DND-41 (cell line): ENCODE data around the gene GEMIN7.

Experiments
- EZH2 ChIP-seq: IDR thresholded peaks from 3 replicates; pipeline ENCODE4 v1.6.1; 2012; ENCODE audit warnings: borderline replicate concordance, low read depth, mild to moderate bottlenecking, moderate library complexity, low read length, inconsistent platforms; ENCODE audit not compliant: severe bottlenecking
- TF ChIP-seq, protein P1 (sequence below): IDR thresholded peaks from 2 replicates; pipeline ENCODE4 v1.5.1; 2012; ENCODE audit warnings: borderline replicate concordance, low read length, moderate library complexity, mild to moderate bottlenecking; ENCODE audit not compliant: poor library complexity, severe bottlenecking; ENCODE audit errors: extremely low read depth

DNA sequence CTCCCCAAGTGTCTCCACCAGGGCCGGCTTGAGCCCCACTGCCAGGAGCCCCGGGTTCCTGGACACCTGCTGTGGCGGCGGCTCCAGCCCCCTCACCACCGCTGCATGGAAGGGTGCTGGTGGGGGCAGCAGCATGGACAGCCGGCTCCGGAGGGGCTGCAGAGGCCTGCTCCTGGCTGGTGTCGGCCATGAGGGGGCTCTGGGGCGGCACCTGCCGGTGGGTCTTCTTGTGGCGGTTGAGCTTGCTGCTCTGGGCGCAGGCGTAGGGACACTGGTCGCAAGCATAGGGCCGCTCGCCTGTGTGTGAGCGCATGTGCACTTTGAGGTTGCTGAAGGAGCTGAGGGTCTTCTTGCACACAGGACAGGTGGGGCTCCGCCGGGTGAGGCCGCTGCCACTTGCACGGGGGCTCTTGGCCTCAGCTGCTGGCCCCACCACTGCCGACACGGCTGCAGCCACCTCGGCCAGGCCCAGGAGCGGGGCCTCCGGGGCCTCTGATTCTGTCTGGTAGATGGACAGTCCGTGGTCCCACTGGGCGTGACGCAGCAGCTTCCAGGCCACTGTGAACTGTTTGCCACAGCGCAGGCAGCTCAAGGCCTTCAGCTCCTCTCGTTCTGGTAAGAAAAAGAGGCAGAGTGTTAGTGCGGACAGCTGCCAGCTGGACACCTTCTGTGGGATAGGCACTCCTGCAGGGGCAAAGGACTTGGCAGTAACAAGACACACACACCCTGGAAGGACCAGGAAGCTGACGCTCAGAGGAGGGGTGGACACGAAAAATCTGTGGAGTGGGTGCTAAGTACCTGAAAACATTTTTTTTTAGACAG is 6.9 kb upstream of the GEMIN7 start:
- TF ChIP-seq, protein P1, sequence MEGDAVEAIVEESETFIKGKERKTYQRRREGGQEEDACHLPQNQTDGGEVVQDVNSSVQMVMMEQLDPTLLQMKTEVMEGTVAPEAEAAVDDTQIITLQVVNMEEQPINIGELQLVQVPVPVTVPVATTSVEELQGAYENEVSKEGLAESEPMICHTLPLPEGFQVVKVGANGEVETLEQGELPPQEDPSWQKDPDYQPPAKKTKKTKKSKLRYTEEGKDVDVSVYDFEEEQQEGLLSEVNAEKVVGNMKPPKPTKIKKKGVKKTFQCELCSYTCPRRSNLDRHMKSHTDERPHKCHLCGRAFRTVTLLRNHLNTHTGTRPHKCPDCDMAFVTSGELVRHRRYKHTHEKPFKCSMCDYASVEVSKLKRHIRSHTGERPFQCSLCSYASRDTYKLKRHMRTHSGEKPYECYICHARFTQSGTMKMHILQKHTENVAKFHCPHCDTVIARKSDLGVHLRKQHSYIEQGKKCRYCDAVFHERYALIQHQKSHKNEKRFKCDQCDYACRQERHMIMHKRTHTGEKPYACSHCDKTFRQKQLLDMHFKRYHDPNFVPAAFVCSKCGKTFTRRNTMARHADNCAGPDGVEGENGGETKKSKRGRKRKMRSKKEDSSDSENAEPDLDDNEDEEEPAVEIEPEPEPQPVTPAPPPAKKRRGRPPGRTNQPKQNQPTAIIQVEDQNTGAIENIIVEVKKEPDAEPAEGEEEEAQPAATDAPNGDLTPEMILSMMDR, result no peak
- no peak for TF ChIP-seq EZH2
